ENCODE data around the gene LRATD1. TPM values are rescaled to one million over a fixed set of nuclear protein-coding genes. Genes with fewer than 3 reads are reported as not detected.
"Not testable (repeated sequence)": the region's sequence is repeated elsewhere in the genome, so short reads cannot be mapped to it uniquely, and the experiment has no call there.

LRATD1 gene
- total RNA-seq, 2 experiments from 2014 or later, result not detected

DNA sequence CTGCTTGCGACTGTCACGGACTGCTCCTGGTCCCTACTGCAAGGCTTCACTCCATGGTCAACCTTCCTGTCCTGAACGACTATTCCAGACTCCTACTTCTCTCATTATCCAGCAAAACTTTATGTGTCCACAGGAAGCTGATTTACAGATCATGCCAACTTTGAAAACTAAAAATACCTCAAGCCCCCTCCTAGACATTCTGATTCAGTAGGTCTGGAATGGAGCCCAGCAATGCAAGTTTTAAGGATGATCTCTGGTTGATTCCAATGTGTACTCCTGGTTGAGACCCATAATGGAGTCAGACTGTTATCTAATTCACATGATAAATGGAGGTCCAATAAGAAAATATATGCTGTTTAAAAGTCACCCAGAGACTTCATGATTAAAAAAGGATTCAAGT lies 13.1 kb upstream of the LRATD1 start:
- no peaks in the 10 kb centered on the region for H3K4me1 Mint-ChIP-seq
- H3K9me3 Mint-ChIP-seq, result no peaks in the 10 kb centered on the region
- H3K27me3 Mint-ChIP-seq, result no peaks in the 10 kb centered on the region
- no peak for DNase-seq
- CTCF ChIA-PET, result no interaction called here
- no peaks in the 10 kb centered on the region for H3K36me3 Mint-ChIP-seq (ENCODE audit: low read depth)
- POLR2A ChIA-PET, result no interaction called here
- no peak overlapping the region for H3K27ac Mint-ChIP-seq
- no peak overlapping the region for H3K4me3 Mint-ChIP-seq

DNA sequence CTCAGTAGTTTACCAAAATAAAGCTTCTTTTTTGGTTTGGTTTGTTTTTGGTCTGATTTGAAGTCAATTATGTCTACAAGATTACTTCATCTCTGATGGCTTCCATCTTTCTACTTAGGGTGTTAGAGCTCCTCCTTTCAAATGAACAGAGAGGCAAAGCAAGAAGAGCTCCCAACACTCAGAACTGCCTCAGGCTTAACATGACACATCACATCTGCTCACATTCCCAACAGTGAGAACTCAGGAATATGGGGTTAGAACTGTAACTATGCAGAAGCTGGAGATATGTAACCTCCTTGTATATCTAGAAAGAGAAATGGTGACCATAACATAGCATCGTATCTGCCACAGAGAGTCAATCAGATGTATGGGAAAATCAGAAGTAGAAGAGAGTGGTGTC lies 11.4 kb upstream of the LRATD1 start:
- Mint-ChIP-seq H3K27me3 (no peaks in the 10 kb centered on the region), H3K4me1 (no peaks in the 10 kb centered on the region), H3K27ac (no peak overlapping the region), H3K4me3 (no peak overlapping the region), H3K36me3 (ENCODE audit: low read depth) (no peaks in the 10 kb centered on the region), H3K9me3 (no peaks in the 10 kb centered on the region)
- no peak for DNase-seq
- ChIA-PET POLR2A (no interaction called here), CTCF (no interaction called here)

DNA sequence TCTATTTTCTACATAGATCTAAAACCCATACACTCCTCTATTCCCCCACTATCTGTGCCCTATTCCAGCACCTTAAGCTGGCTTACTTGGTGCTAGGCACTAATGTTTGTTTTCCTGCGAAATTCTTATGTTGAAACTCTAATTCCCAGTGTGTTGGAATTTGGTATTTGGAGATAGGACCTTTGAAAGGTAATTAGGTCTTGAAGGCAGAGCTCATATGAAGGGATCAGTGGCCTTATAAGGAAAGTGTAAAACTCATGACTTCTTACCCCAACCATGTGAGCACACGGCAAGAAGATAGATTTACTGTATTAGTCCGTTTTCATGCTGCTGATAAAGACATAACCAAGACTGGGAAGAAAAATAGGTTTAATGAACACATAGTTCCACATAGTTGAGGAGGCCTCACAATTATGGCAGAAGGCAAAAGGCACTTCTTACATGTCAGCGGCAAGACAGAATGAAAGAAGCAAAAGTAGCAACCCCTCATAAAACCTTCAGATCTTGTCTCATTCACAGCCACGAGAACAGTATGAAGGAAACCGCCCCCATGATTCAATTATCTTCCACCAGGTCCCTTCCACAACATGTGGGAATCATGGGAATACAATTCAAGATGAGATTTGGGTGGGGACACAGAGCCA lies 10.5 kb upstream of the LRATD1 start:
- no peaks in the 10 kb centered on the region for H3K9me3 Mint-ChIP-seq
- no peak overlapping the region for H3K4me3 Mint-ChIP-seq
- no peaks in the 10 kb centered on the region for H3K4me1 Mint-ChIP-seq
- POLR2A ChIA-PET, result no interaction called here
- no peaks in the 10 kb centered on the region for H3K27me3 Mint-ChIP-seq
- CTCF ChIA-PET, result no interaction called here
- no peak for DNase-seq
- no peaks in the 10 kb centered on the region for H3K36me3 Mint-ChIP-seq (ENCODE audit: low read depth)
- H3K27ac Mint-ChIP-seq, result no peak overlapping the region

- POLR2A ChIA-PET; H3K36me3 Mint-ChIP-seq (ENCODE audit: low read depth); DNase-seq; H3K4me3 Mint-ChIP-seq; CTCF ChIA-PET; H3K27me3 Mint-ChIP-seq; H3K4me1 Mint-ChIP-seq; H3K9me3 Mint-ChIP-seq; H3K27ac Mint-ChIP-seq: not testable (repeated sequence)
These were observed 10.0 kb upstream of the LRATD1 start for GRCh38 chr2:14622550-14622939.

DNA sequence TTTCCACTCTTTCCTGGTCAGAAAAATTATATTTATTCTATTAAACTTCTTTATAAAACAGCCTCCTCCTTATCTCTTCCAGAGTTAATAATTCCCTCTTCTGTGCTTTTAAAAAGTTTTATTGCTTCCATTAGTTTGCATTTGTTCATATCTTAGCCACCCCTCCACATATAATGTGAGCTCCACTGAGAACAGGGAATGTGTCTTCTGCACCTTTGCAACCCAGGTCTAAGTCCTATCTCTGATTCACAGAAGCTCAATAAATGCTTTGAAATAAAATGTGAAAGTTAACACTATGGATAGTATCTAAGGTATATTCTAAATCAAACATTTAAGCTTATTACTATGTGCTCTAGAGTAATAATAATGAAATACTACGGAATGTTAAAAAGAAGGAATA lies 9.3 kb upstream of the LRATD1 start:
- Mint-ChIP-seq H3K36me3 (ENCODE audit: low read depth) (no peaks in the 10 kb centered on the region), H3K4me1 (no peaks in the 10 kb centered on the region), H3K27me3 (no peaks in the 10 kb centered on the region), H3K4me3 (no peak overlapping the region), H3K27ac (no peak overlapping the region), H3K9me3 (no peaks in the 10 kb centered on the region)
- no peak for DNase-seq
- POLR2A ChIA-PET, result no interaction called here
- CTCF ChIA-PET, result interaction anchor here (0.8 kb wide), 1 partner anchor 9 kb away, joined by 3 read pairs; the partner anchor contains the start of gene LRATD1

- Mint-ChIP-seq H3K27ac (no peak overlapping the region), H3K36me3 (ENCODE audit: low read depth) (no peaks in the 10 kb centered on the region)
- CTCF ChIA-PET, result no interaction called here
These were observed 5.6 kb upstream of the LRATD1 start for GRCh38 chr2:14626873-14627272.

GRCh38 chr2:14628901-14629300 lies 3.6 kb upstream of the LRATD1 start:
- Mint-ChIP-seq H3K9me3 (peaks cover 3% of the 10 kb centered on the region), H3K4me3 (no peak overlapping the region)

More at GRCh38 chr2:14626873-14627272, 5.6 kb upstream of the LRATD1 start:
- POLR2A ChIA-PET, result no interaction called here
- Mint-ChIP-seq H3K27me3 (peaks cover 16% of the 10 kb centered on the region), H3K4me1 (no peaks in the 10 kb centered on the region), H3K4me3 (no peak overlapping the region), H3K9me3 (no peaks in the 10 kb centered on the region)
- DNase-seq, result no peak

DNA sequence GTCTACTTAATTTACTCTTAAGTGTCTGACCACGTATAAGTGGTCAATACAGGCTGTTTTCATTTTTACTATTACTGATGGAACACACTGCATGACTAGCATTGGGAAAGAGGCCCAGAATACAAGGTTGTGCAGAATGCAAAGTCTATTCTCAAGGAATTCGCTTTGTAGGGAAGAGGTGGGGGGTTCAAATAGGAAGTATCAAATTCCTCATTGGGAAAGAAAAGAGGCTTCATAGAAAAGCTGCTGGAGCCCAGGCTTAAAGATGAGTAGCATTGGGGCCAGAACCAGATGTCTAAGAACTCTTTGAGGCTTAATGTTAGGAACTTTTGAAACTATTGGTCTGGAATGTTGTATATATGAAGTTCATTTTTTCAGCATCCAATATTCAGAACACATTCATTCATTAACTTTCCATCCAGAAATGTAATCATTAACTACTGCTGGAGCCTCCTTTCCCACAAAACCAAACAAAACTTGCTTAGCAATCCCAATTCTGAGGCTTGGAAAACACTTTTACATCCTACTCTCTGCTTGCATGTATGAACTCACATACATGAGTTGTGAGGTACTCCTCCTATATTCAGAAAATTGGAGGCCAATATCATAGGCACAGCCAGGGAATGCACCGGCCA lies 994 bp upstream of the LRATD1 start:
- POLR2A ChIA-PET, result no interaction called here
- peaks cover 4% of the 10 kb centered on the region for H3K4me1 Mint-ChIP-seq
- CTCF ChIA-PET, result interaction anchor here (1.6 kb wide), 1 partner anchor 8 kb away, joined by 3 read pairs; no protein-coding TSS in a partner anchor
- H3K27me3 Mint-ChIP-seq, result peaks cover 52% of the 10 kb centered on the region
- no peak overlapping the region for H3K4me3 Mint-ChIP-seq
- DNase-seq, result no peak
- no peak overlapping the region for H3K27ac Mint-ChIP-seq
- peaks cover 4% of the 10 kb centered on the region for H3K36me3 Mint-ChIP-seq (ENCODE audit: low read depth)
- H3K9me3 Mint-ChIP-seq, result peaks cover 3% of the 10 kb centered on the region

More at GRCh38 chr2:14628901-14629300, 3.6 kb upstream of the LRATD1 start:
- H3K27ac Mint-ChIP-seq, result no peak overlapping the region
- no peak for DNase-seq
- ChIA-PET CTCF (no interaction called here), POLR2A (no interaction called here)
- peaks cover 4% of the 10 kb centered on the region for H3K4me1 Mint-ChIP-seq
- peaks cover 4% of the 10 kb centered on the region for H3K36me3 Mint-ChIP-seq (ENCODE audit: low read depth)
- H3K27me3 Mint-ChIP-seq, result peaks cover 31% of the 10 kb centered on the region

GRCh38 chr2:14633061-14633460 lies 544 bp downstream of the LRATD1 start:
- peak overlapping the region; percentile 64 for H3K27ac Mint-ChIP-seq
- ChIA-PET POLR2A (no interaction called here), CTCF (interaction anchor here (1.6 kb wide), 1 partner anchor 10 kb away, joined by 3 read pairs; no protein-coding TSS in a partner anchor)
- peaks cover 3% of the 10 kb centered on the region for H3K9me3 Mint-ChIP-seq
- no peak overlapping the region for H3K4me3 Mint-ChIP-seq
- DNase-seq, result no peak
- H3K4me1 Mint-ChIP-seq, result peaks cover 4% of the 10 kb centered on the region
- peaks cover 60% of the 10 kb centered on the region for H3K27me3 Mint-ChIP-seq
- peaks cover 4% of the 10 kb centered on the region for H3K36me3 Mint-ChIP-seq (ENCODE audit: low read depth)

- peaks cover 60% of the 10 kb centered on the region for H3K27me3 Mint-ChIP-seq
- no peak for DNase-seq
- POLR2A ChIA-PET, result no interaction called here
- H3K9me3 Mint-ChIP-seq, result peaks cover 3% of the 10 kb centered on the region
- CTCF ChIA-PET, result no interaction called here
- H3K27ac Mint-ChIP-seq, result peak overlapping the region; percentile 9
- H3K4me1 Mint-ChIP-seq, result peaks cover 4% of the 10 kb centered on the region
- peaks cover 4% of the 10 kb centered on the region for H3K36me3 Mint-ChIP-seq (ENCODE audit: low read depth)
- H3K4me3 Mint-ChIP-seq, result no peak overlapping the region
These were observed 1.1 kb downstream of the LRATD1 start for GRCh38 chr2:14633461-14634181.

DNA sequence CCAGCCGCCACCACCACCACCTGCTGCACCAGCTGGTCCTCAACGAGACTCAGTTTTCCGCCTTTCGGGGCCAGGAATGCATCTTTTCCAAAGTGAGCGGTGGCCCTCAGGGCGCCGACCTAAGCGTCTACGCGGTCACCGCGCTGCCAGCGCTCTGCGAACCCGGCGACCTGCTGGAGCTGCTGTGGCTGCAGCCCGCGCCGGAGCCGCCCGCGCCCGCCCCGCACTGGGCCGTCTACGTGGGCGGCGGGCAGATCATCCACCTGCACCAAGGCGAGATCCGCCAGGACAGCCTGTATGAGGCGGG lies 1.6 kb downstream of the LRATD1 start:
- CTCF ChIA-PET, result no interaction called here
- peaks cover 3% of the 10 kb centered on the region for H3K9me3 Mint-ChIP-seq
- no peak overlapping the region for H3K4me3 Mint-ChIP-seq
- peaks cover 63% of the 10 kb centered on the region for H3K27me3 Mint-ChIP-seq
- peaks cover 4% of the 10 kb centered on the region for H3K36me3 Mint-ChIP-seq (ENCODE audit: low read depth)
- DNase-seq, result no peak
- H3K4me1 Mint-ChIP-seq, result peaks cover 4% of the 10 kb centered on the region
- H3K27ac Mint-ChIP-seq, result no peak overlapping the region
- POLR2A ChIA-PET, result no interaction called here

- DNase-seq, result no peak
- H3K27me3 Mint-ChIP-seq, result peaks cover 64% of the 10 kb centered on the region
These were observed 2.2 kb downstream of the LRATD1 start for GRCh38 chr2:14634489-14635390.

GRCh38 chr2:14635391-14635871 lies 2.9 kb downstream of the LRATD1 start:
- Mint-ChIP-seq H3K27me3 (peaks cover 61% of the 10 kb centered on the region), H3K9me3 (peaks cover 3% of the 10 kb centered on the region), H3K4me3 (no peak overlapping the region), H3K27ac (no peak overlapping the region), H3K4me1 (peaks cover 4% of the 10 kb centered on the region), H3K36me3 (ENCODE audit: low read depth) (peaks cover 4% of the 10 kb centered on the region)
- CTCF ChIA-PET, result no interaction called here
- DNase-seq, result no peak
- POLR2A ChIA-PET, result no interaction called here

More at GRCh38 chr2:14634489-14635390, 2.2 kb downstream of the LRATD1 start:
- Mint-ChIP-seq H3K4me1 (peaks cover 4% of the 10 kb centered on the region), H3K27ac (no peak overlapping the region), H3K4me3 (no peak overlapping the region), H3K36me3 (ENCODE audit: low read depth) (peaks cover 4% of the 10 kb centered on the region), H3K9me3 (peaks cover 3% of the 10 kb centered on the region)
- POLR2A ChIA-PET, result no interaction called here
- CTCF ChIA-PET, result no interaction called here
